Retinal pigment epithelial cell (primary cell): Measurements from ENCODE around the gene TNS4.

ENCODE experiments used
- DNase-seq: peaks from one replicate; pipeline ENCODE4 v3.0.0-alpha.2; 2010; ENCODE audit warnings: low read depth
- H3K4me3 ChIP-seq: 2 replicates; pipeline ENCODE4 v1.5.1; 2011; ENCODE audit warnings: mild to moderate bottlenecking, low read length, control low read depth, moderate library complexity
- CTCF ChIP-seq: conservative IDR thresholded peaks from 2 replicates; pipeline ENCODE4 v1.5.1; 2011; ENCODE audit warnings: low read depth, low read length, control low read depth, inconsistent platforms

Gene TNS4

DNA sequence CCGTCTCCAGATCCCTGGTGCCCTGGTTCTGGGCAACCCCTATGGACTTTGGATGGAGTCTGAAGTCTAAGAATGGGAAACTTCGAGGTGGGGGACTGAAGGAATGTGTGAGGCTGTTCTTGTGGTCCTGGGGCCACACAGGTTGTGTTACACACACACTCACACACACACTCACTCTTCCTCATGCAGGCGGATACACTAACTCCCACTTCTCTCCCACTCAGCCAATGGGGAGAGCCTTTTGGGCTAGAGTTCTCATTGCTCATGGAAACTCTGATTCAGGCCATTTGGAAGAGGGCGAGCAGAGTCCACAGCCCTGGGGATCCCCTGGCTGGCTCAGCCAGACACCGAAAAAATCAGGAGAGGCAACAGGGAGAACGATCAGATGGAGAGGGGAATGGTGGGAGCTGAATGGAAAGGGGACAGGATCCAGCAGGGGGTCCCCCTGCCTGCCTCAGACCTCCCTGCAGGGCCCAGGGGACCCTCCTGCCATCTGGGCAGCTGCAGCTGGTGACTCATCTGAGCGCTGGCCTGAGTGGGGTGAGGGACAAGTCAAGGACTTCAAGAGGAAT, 49.1 kb downstream of the TNS4 start:
- no peak for DNase-seq
- H3K4me3 ChIP-seq = no peak overlapping the region
- TF ChIP-seq CTCF = no peak

GRCh38 chr17:40451420-40451819, 50.0 kb downstream of the TNS4 start:
- DNase-seq = no peak
- H3K4me3 ChIP-seq = no peak overlapping the region
- no peak for TF ChIP-seq CTCF

DNA sequence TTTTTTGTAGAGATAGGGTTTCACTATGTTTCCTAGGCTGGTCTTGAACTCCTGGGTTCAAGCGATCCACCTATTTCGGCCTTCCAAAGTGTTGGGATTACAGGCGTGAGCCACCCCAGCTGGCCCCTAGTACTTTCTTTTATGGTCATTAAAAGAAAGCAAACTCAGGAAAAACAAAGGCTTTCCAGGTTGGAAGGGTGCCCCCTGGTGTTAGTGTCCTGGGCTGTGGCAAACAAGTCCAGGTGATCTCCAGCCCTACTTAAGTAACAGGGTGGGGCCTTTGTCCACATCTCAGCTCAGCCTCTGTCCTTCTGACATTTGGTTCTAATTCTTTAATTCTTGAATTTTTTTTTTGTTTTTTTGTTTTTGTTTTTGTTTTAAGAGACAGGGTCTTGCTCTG, 51.2 kb downstream of the TNS4 start:
- no peak for DNase-seq
- H3K4me3 ChIP-seq = no peak overlapping the region
- TF ChIP-seq CTCF = peak; percentile 52

- no peak for DNase-seq
- no peak for TF ChIP-seq CTCF
- no peak overlapping the region for H3K4me3 ChIP-seq
These were observed 52.7 kb downstream of the TNS4 start for GRCh38 chr17:40448639-40449261.

DNA sequence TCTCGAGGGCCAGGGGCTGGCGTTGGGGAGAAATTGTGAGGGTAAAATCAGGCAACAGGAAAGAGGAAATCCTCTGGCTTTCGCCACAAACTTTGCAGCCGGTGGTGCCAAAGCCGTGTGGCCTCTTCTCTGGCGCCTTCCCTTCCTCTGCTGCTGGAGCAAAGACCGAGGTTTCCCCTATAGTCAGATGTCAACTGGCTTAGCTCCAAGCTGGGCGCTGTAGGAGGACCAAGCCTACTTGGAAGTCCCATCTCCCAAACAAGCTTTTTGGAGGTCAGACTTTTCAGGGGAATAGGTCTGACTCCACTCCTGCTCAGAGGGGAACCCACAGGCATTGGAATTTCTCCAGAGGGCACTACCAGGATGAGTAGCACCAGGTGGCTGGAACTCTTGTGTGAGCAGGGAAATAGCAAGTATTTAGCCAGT, 53.2 kb downstream of the TNS4 start:
- DNase-seq = no peak
- no peak for TF ChIP-seq CTCF
- H3K4me3 ChIP-seq = no peak overlapping the region

GRCh38 chr17:40447806-40448205, 53.6 kb downstream of the TNS4 start:
- no peak for TF ChIP-seq CTCF
- no peak overlapping the region for H3K4me3 ChIP-seq
- DNase-seq = no peak

GRCh38 chr17:40447148-40447644, 54.2 kb downstream of the TNS4 start:
- DNase-seq = no peak
- TF ChIP-seq CTCF = no peak
- no peak overlapping the region for H3K4me3 ChIP-seq
